ENCODE measurements around the gene RELT. TPM values are rescaled to one million over a fixed set of nuclear protein-coding genes. Genes with fewer than 3 reads are reported as not detected.

Gene RELT
- total and polyA plus RNA-seq, 2 donors: 2.6 to 2.7 TPM

DNA sequence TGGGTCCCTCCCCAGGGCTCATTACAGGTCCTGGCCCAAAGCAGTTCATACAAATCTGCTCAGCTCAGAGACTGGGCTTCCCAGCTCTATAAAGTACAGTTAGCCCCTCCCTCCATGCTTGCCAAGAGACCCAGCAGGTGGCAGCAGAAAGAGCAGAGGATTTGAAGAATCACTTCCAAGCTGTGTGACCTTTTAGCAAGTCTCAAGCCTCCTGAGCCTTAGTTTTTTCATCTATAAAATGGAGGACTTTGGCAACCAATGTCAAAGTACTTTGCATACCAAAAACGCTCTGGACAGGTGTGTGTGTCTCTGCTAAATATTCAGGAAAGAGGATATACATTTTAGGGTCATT is 26.6 kb downstream of the RELT start:
- 92% methylated on average over 1 of the region's 1 CpG for WGBS
- no peak for DNase-seq (ENCODE audit: extremely low spot score)
- Histone ChIP-seq H3K36me3 (ENCODE audit: insufficient read depth) (no peaks in the 10 kb centered on the region), H3K4me1 (ENCODE audit: insufficient read depth) (no peaks in the 10 kb centered on the region), H3K27ac (ENCODE audit: low read depth) (no peak overlapping the region), H3K4me3 (ENCODE audit: low read depth, low read length) (no peak overlapping the region)

GRCh38 chr11:73403541-73403940 is 27.3 kb downstream of the RELT start:
- Histone ChIP-seq H3K27ac (ENCODE audit: low read depth) (no peak overlapping the region), H3K36me3 (ENCODE audit: insufficient read depth) (no peaks in the 10 kb centered on the region), H3K4me3 (ENCODE audit: low read depth, low read length) (no peak overlapping the region), H3K4me1 (ENCODE audit: insufficient read depth) (no peaks in the 10 kb centered on the region)
- no peak for DNase-seq (ENCODE audit: extremely low spot score)
- WGBS: 95% methylated on average over 5 of the region's 5 CpGs

DNA sequence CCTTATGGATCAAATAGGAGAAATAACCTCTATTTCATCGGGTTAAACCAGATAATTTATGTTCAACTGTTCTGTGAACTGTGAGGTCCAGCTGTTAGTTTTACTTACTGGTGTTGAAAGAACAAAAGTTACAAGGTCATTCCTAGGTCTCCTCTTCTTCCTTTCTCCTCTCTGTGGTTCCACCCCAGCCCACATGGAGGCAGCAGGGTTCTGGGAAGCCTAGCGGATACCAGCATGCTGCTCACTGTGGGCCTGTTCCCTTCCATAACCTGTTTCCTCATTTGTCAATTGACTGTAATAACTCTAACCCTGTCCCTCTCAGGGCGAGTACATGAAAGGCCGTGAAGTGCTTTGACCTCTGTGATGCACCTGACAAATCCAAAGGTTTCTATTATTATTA is 27.8 kb downstream of the RELT start:
- no peak for DNase-seq (ENCODE audit: extremely low spot score)
- 61% methylated on average over 4 of the region's 4 CpGs for WGBS
- H3K4me1 ChIP-seq (ENCODE audit: insufficient read depth): no peaks in the 10 kb centered on the region

DNA sequence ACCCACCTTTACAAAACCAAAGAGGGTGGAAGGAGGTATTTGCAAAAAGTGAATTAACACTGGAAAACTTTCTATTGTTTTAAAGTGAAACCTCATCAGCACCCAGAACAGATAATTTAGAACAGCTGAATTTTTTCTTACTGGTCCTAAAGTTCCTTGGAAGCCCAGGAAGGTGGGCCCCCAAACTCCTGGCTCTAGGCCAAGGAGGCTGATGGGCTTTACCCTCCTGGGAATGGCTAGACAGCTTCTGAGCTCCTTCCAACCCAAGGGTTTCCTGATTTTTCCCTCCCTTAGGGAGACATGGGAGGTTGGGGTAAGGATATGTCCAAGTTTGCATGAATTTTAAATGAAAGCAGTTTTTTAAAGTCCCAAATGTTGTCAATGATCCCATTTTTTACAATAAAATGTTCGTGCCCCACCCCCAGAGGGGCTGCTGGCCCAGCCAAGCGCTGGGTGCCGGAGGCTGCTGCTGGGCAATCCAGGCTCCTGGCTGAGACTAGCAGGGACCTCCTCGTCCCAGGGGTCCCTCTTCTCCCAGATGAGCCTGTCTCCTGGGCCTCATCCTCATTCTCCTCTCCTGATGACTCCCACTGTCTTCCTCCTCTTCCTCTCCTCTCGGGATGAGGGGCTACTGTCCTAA is 28.4 kb downstream of the RELT start:
- Histone ChIP-seq H3K36me3 (ENCODE audit: insufficient read depth) (no peaks in the 10 kb centered on the region), H3K4me1 (ENCODE audit: insufficient read depth) (no peaks in the 10 kb centered on the region), H3K27ac (ENCODE audit: low read depth) (no peak overlapping the region), H3K4me3 (ENCODE audit: low read depth, low read length) (no peak overlapping the region)
- 89% methylated on average over 5 of the region's 5 CpGs for WGBS
- DNase-seq (ENCODE audit: extremely low spot score): no peak

More for the DNA sequence above, 27.8 kb downstream of the RELT start:
- no peaks in the 10 kb centered on the region for H3K36me3 ChIP-seq (ENCODE audit: insufficient read depth)
- no peak overlapping the region for H3K4me3 ChIP-seq (ENCODE audit: low read depth, low read length)
- no peak overlapping the region for H3K27ac ChIP-seq (ENCODE audit: low read depth)

GRCh38 chr11:73405146-73405510 is 28.9 kb downstream of the RELT start:
- WGBS: 94% methylated on average over 8 of the region's 8 CpGs
- Histone ChIP-seq H3K27ac (ENCODE audit: low read depth) (no peak overlapping the region), H3K4me1 (ENCODE audit: insufficient read depth) (no peaks in the 10 kb centered on the region), H3K4me3 (ENCODE audit: low read depth, low read length) (no peak overlapping the region), H3K36me3 (ENCODE audit: insufficient read depth) (no peaks in the 10 kb centered on the region)
- no peak for DNase-seq (ENCODE audit: extremely low spot score)

GRCh38 chr11:73406131-73406530 is 29.9 kb downstream of the RELT start:
- Histone ChIP-seq H3K36me3 (ENCODE audit: insufficient read depth) (no peaks in the 10 kb centered on the region), H3K4me3 (ENCODE audit: low read depth, low read length) (no peak overlapping the region), H3K27ac (ENCODE audit: low read depth) (no peak overlapping the region), H3K4me1 (ENCODE audit: insufficient read depth) (no peaks in the 10 kb centered on the region)
- 93% methylated on average over 1 of the region's 1 CpG for WGBS
- DNase-seq (ENCODE audit: extremely low spot score): no peak

DNA sequence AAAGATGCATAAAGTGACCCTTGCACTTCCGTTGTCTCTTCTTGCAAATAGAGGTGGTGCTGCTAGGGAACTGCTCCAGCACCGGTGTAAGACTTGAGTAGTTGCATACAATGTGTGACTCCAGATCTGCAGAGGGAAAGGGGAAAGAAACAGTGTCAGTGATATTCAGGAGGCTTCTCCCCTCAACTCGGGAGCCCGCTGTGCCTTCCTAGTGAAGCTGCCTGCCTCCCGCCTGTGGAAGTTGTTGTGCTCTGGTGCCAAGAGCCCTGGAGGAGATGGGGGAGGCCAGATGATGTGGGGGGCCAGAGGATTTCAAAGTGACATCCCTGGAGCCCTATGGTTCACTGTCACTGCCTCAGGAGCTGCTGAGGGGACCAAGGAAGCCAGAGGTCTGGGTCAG is 30.4 kb downstream of the RELT start:
- Histone ChIP-seq H3K4me1 (ENCODE audit: insufficient read depth) (no peaks in the 10 kb centered on the region), H3K36me3 (ENCODE audit: insufficient read depth) (no peaks in the 10 kb centered on the region), H3K27ac (ENCODE audit: low read depth) (no peak overlapping the region), H3K4me3 (ENCODE audit: low read depth, low read length) (no peak overlapping the region)
- no peak for DNase-seq (ENCODE audit: extremely low spot score)
- 87% methylated on average over 5 of the region's 5 CpGs for WGBS

- Histone ChIP-seq H3K4me3 (ENCODE audit: low read depth, low read length) (no peak overlapping the region), H3K36me3 (ENCODE audit: insufficient read depth) (no peaks in the 10 kb centered on the region), H3K27ac (ENCODE audit: low read depth) (no peak overlapping the region), H3K4me1 (ENCODE audit: insufficient read depth) (no peaks in the 10 kb centered on the region)
- WGBS: 98% methylated on average over 8 of the region's 8 CpGs
- no peak for DNase-seq (ENCODE audit: extremely low spot score)
These were observed 33.2 kb downstream of the RELT start for GRCh38 chr11:73409431-73409830.

DNA sequence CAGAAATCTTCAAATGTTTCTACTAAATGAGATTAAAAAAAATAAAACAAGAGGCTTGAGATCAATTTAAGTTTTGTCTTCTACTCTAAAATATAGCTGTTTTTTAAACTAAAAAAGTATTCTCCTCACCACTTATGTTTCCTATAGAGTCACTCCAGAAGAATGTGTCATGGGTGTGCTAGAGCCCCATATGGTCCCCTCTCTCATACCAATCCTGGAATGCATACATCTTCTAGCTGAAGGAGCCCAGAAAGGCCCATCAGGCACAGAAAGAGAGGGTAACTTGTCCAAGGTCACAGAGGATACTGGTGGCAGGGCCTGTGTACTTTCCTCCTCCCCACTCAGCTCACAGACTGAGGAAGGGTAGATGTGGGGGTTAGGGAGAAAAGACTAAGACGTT is 34.4 kb downstream of the RELT start:
- Histone ChIP-seq H3K36me3 (ENCODE audit: insufficient read depth) (no peaks in the 10 kb centered on the region), H3K27ac (ENCODE audit: low read depth) (no peak overlapping the region), H3K4me3 (ENCODE audit: low read depth, low read length) (no peak overlapping the region), H3K4me1 (ENCODE audit: insufficient read depth) (no peaks in the 10 kb centered on the region)
- DNase-seq (ENCODE audit: extremely low spot score): no peak
- 92% methylated on average over 1 of the region's 1 CpG for WGBS

DNA sequence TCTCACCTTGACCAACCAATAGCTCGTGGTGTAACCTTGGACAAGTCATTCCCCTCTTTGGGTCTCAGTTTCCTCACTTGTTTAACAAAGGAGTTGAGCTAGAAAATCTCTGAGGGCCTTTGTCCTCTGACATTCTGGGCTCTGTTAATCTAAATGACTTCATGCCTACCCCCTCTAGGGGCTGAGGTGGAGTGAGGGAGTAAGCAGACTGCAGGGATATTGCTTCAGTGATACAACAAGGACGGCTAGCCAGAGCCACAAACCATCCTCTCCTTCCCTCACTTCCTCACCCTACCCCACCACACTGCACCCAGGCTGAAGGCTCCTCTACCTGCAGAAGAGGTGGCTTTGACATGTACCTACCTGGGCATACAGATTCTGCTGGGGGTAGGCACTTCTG is 34.8 kb downstream of the RELT start:
- WGBS: 92% methylated on average over 2 of the region's 2 CpGs
- Histone ChIP-seq H3K27ac (ENCODE audit: low read depth) (no peak overlapping the region), H3K4me1 (ENCODE audit: insufficient read depth) (no peaks in the 10 kb centered on the region), H3K36me3 (ENCODE audit: insufficient read depth) (no peaks in the 10 kb centered on the region), H3K4me3 (ENCODE audit: low read depth, low read length) (no peak overlapping the region)
- no peak for DNase-seq (ENCODE audit: extremely low spot score)

GRCh38 chr11:73412308-73412707 is 36.1 kb downstream of the RELT start:
- no peaks in the 10 kb centered on the region for H3K4me1 ChIP-seq (ENCODE audit: insufficient read depth)
- DNase-seq (ENCODE audit: extremely low spot score): no peak
- no peaks in the 10 kb centered on the region for H3K36me3 ChIP-seq (ENCODE audit: insufficient read depth)
- 81% methylated on average over 3 of the region's 3 CpGs for WGBS
- no peak overlapping the region for H3K4me3 ChIP-seq (ENCODE audit: low read depth, low read length)
- no peak overlapping the region for H3K27ac ChIP-seq (ENCODE audit: low read depth)

DNA sequence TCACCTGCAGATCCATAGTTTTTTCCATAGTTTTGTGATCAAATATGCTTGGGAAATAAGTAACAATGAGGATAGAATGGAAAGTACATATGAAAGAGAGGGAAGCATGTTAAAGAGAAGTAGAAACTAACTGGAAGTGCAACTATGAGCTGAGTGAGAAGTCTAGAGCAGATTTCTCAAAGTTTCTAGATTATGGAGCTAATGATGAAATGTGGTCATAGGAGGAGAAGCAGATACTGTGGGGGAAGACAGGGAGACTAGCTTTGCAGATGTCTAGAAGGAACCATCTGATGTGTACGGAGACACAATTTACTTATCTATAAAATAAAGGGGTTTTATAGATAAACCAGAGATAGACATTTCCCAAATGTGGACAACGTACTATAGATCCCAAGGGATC is 37.1 kb downstream of the RELT start:
- no peak for DNase-seq (ENCODE audit: extremely low spot score)
- Histone ChIP-seq H3K36me3 (ENCODE audit: insufficient read depth) (no peaks in the 10 kb centered on the region), H3K27ac (ENCODE audit: low read depth) (no peak overlapping the region), H3K4me3 (ENCODE audit: low read depth, low read length) (no peak overlapping the region), H3K4me1 (ENCODE audit: insufficient read depth) (no peaks in the 10 kb centered on the region)
- WGBS: 93% methylated on average over 2 of the region's 2 CpGs

DNA sequence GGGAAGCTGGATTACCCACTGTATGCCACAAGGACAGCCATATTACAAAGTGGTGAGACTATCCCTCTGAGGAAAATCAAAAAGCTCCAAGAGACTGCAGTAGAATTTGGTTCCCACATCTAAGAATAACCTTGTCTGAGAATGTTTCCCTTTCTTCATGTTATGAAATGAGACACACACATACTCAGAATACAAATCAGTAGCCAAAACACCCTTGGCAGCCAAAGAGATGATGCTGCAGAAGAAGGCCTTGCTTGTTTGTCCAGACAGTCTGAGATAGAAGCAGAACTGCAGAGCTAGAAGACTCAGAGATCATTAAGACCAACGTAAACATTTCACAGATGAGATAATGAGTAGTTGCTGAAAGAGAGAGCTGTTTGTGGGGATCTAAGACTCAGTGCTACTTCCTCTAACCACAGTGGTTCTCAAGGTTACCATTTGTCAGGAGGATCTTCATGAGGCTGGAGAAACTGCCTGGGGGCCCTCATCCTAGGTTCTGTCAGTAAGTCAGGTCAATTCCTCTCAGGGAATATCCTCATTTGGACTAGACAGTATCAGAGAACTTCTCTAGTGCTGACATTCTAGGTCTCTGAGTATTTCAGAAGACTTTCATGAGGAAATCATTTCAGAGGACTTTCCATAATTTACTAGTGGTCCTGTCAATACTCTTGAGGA is 38.9 kb downstream of the RELT start:
- Histone ChIP-seq H3K27ac (ENCODE audit: low read depth) (no peak overlapping the region), H3K4me1 (ENCODE audit: insufficient read depth) (no peaks in the 10 kb centered on the region), H3K4me3 (ENCODE audit: low read depth, low read length) (no peak overlapping the region), H3K36me3 (ENCODE audit: insufficient read depth) (no peaks in the 10 kb centered on the region)
- 42% methylated on average over 1 of the region's 1 CpG for WGBS
- DNase-seq (ENCODE audit: extremely low spot score): no peak

- H3K4me1 ChIP-seq (ENCODE audit: insufficient read depth): no peaks in the 10 kb centered on the region
- 83% methylated on average over 4 of the region's 4 CpGs for WGBS
- no peak overlapping the region for H3K27ac ChIP-seq (ENCODE audit: low read depth)
- no peak for DNase-seq (ENCODE audit: extremely low spot score)
- H3K36me3 ChIP-seq (ENCODE audit: insufficient read depth): no peaks in the 10 kb centered on the region
- no peak overlapping the region for H3K4me3 ChIP-seq (ENCODE audit: low read depth, low read length)
These were observed 39.8 kb downstream of the RELT start for GRCh38 chr11:73415854-73416615.
